Vagina (tissue), 2 donors: ENCODE data around the gene KRTAP10-5.

Experiments
- POLR2A ChIP-seq, 2 donors: fragments of 450-650 bp; IDR thresholded peaks; one replicate each; pipeline ENCODE4 v1.6.1; 2017; ENCODE audit warnings: antibody characterized with exemption in 2 of 2, mild to moderate bottlenecking in 2 of 2, moderate library complexity in 2 of 2
- POLR2AphosphoS5 ChIP-seq, 2 donors: sonication (generic); formaldehyde crosslinking; IDR thresholded peaks; one replicate each; pipeline ENCODE4 v1.9.0; 2017; ENCODE audit warnings: antibody characterized with exemption in 2 of 2, mild to moderate bottlenecking in 2 of 2, low read depth in 1 of 2; ENCODE audit not compliant: insufficient read depth in 1 of 2
- TF ChIP-seq, protein P1 (sequence below), 3 experiments: fragments of 450-650 bp in 2 of 3; fragments of 200-600 bp in 1 of 3; sonication (generic) in 1 of 3; IDR thresholded peaks; one replicate each; pipeline ENCODE4 v1.5.1; 2017 to 2019; ENCODE audit warnings: antibody characterized with exemption in 3 of 3, mild to moderate bottlenecking in 2 of 3, moderate library complexity in 2 of 3

- TF ChIP-seq, protein P1, sequence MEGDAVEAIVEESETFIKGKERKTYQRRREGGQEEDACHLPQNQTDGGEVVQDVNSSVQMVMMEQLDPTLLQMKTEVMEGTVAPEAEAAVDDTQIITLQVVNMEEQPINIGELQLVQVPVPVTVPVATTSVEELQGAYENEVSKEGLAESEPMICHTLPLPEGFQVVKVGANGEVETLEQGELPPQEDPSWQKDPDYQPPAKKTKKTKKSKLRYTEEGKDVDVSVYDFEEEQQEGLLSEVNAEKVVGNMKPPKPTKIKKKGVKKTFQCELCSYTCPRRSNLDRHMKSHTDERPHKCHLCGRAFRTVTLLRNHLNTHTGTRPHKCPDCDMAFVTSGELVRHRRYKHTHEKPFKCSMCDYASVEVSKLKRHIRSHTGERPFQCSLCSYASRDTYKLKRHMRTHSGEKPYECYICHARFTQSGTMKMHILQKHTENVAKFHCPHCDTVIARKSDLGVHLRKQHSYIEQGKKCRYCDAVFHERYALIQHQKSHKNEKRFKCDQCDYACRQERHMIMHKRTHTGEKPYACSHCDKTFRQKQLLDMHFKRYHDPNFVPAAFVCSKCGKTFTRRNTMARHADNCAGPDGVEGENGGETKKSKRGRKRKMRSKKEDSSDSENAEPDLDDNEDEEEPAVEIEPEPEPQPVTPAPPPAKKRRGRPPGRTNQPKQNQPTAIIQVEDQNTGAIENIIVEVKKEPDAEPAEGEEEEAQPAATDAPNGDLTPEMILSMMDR (IDR thresholded peaks at IDR 0.05): no peak
- TF ChIP-seq POLR2AphosphoS5 (IDR thresholded peaks at IDR 0.05; ENCODE audit: insufficient read depth in 1 of 2, low read depth in 1 of 2) (no peak), POLR2A (IDR thresholded peaks at IDR 0.05) (no peak)
Measured at GRCh38 chr21:44593598-44594405, 13.4 kb upstream of the KRTAP10-5 start.
